ENCODE results near the gene HGFAC.

Gene HGFAC

GRCh38 chr4:3427134-3427476, 14.7 kb upstream of the HGFAC start:
- no peak for DNase-seq

DNA sequence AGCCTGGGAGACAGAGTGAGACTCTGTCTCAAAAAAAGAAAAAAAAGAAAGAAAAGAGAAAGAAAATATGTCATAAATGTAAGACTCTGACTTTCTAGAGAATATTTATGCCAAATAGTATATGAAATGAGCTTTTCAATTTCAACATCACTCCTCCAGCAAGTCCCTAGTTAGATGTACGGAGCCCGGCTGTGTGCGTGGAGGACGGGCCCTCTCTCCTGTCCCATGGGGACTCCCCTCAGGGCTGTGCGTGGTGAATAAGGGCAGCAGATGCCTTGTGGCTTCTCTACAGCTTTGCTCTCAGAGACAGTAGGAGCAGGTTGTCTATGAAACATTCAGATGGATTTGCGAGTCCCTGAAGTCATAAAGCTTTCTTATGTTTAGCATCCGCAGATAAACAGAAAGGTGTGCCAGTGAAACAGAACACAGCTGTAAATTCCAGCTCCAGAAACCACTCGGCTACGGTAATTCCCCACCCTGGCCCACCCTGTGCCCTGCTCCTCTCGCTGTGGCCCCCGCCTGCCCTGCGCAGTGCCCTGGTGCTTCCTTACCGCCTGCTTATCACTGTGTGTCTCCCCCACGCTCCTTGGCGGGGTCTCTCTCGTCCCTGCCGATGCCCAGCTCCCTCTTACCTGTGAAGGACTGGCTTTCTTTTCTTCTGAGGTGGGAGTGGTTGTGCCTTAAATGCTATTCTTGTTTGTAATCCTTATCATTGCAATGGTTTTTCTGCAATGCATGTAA, 13.9 kb upstream of the HGFAC start:
- DNase-seq, result no peak

DNA sequence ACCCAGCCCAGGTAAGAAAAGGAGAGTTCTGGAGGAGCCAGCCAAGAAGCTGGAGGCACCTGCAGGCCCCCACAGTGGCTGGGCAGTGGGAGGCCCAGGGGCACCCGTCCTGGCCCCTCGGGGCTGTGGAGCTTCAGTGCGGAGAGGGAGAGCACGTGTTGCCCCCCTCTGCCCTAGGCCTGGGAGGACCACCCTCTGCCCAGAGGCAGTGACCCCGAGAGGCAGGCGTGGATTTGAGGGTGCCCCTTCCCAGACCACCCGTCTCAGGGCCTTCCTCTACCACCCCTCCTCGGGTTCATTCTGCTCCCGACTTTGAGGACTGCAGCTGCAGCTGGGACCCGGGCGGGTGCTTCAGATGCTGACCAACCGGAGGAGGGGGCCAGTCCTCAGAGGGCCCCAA, 12.1 kb upstream of the HGFAC start:
- no peak for DNase-seq

DNA sequence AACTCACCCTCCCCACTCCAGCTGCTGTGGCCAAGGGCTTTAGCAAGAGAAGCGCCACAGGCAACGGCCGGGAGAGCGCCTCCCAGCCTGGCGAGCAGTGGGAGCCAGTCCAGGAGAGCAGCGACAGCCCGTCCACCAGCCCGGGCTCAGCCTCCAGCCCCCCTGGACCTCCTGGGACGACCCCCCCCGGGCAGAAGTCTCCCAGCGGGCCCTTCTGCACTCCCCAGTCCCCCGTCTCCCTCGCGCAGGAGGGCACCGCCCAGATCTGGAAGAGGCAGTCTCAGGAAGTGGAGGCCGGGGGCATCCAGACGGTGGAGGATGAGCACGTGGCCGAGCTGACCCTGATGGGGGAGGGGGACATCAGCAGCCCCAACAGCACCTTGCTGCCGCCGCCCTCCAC, 11.2 kb upstream of the HGFAC start:
- no peak for DNase-seq

DNA sequence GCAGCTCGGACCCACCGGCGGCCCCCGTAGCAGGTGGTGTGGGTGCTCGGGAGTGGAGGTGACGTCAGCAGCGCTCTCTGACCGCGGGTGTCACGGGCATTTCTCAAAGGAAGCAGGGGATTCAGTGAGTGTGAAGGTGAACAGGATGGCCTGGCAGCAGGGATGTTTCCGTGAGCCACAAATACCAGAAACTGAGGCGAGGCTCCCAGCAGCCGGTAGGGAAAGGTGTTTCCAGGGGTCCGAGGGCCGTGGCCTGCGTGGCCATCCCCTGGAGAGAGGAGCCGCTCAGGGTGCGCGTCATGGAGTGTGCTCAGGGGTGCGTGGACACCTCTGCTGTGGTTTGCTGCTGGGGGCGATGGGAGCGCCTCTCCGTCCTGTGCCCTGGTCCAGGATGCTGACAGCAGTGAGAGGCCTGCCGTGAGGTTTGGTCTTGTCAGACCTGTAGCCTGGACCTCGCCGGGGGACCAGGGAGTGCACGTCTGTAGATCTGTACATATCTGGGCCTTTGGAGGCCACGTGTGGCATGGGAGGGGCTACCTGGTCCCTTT, 10.2 kb upstream of the HGFAC start:
- no peak for DNase-seq

GRCh38 chr4:3432381-3432790, 9.4 kb upstream of the HGFAC start:
- no peak for DNase-seq

GRCh38 chr4:3433138-3433869, 8.5 kb upstream of the HGFAC start:
- DNase-seq, result no peak

GRCh38 chr4:3434881-3435685, 6.7 kb upstream of the HGFAC start:
- DNase-seq, result no peak

DNA sequence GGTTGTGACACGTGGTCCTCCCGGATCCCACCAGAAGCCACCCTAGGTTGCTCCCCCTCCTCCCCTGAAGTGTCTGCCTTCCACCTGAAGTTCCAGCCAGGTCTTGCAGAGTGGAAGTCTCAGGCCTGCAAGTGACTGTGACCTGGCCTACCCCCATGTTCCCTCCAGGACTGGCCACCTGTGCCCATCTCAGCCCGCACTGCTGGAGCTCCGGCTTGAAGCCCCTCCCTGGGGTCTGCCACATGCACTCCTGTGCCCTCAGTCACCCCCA, 6.1 kb upstream of the HGFAC start:
- no peak for DNase-seq

DNA sequence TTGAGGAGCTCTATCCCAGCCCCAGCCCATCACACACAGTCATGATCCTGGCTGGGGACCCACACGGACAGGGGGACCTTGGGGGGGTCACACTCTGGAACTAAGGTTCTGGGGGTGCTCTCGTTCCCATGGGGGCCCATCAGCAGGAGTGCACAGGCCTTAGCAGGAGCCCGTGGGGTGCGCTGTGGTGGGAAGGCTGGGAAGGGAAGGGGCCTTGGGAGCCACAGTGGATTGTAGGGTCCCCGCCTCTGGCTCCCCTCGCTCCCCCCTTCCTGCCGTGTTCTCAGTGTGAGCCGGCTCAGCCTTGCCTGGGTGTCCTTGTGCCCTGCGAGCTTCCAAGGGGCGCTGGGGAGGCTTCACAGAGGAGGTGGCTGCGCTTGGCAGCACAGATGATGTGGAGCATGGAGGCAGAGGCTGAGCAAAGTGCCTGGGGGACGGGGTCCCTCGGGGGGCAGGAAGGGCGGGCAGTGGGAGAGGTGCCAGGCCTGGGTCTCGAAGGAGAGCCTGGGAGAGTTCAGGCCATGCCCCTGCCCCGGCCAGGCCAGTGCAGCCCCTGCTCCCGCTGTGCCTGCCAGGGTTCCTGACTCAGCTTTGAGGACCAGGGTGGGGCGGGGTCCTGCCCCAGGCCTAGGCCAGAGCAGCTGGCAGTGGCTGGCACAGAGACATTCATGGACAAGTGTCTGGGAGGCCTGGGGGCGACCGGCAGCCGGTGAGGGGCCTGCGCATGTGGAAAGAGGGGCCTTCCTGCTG, 5.5 kb upstream of the HGFAC start:
- no peak for DNase-seq

- no peak for DNase-seq
These were observed 4.8 kb upstream of the HGFAC start for GRCh38 chr4:3436798-3437581.

DNA sequence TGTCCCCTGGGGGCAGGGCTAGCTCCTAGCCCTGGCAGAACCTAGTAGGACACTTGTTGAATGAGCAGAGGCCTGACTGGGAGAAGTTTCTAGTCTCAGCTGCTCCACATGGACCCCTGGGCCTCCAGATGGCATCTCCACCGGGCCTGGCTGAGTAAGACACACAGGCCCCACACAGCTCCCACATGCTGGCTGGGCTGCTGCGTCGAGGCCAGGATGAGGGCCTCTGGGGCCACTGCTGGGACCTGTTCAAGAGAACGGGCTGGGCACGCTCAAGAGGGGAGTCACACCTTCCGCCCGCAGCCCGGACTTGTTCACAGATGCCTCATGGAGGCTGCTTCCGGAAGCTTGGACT, 4.2 kb upstream of the HGFAC start:
- no peak for DNase-seq

DNA sequence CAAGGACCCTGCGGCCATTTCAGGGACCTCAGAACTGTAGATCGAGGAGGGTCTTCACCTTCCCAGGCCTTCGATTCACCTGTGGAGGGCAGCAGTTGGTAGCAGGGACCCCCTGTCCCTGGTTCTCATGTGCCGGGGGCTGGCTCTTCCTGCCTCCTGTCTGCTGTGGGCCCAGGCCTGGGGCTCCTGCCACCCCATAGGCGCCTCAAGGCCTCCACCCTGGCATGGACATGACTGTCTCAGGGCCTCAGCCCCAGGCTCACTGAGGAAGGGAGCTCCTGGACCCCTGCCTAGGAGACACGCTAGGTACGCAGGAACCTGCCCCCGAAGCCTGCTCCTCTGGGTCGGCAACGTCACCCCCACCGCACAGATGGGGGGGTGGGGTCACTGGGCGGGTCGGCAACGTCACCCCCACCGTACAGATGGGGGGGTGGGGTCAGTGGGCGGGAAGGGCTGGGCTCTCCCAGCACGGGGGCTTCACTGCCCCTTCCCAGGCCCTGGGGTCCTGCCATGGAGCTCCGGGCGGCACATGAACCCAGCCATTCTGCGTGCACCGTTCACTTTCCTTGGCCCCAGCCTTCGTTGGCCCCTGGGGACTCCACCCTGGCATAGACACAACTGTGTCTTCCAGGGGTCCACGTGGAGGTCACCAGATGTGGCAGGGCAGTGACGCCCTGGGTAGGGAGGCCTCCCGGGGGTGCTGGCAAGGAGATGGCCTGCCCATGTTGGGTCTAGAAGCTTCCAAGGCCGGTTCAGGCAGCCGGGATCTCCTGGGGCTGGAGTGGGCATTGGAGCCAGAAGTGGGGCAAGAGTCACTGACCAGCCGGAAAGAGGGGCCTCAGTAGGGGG, 3.5 kb upstream of the HGFAC start:
- DNase-seq, result no peak

GRCh38 chr4:3438847-3439180, 3.0 kb upstream of the HGFAC start:
- DNase-seq, result no peak

GRCh38 chr4:3439391-3439790, 2.4 kb upstream of the HGFAC start:
- no peak for DNase-seq

DNA sequence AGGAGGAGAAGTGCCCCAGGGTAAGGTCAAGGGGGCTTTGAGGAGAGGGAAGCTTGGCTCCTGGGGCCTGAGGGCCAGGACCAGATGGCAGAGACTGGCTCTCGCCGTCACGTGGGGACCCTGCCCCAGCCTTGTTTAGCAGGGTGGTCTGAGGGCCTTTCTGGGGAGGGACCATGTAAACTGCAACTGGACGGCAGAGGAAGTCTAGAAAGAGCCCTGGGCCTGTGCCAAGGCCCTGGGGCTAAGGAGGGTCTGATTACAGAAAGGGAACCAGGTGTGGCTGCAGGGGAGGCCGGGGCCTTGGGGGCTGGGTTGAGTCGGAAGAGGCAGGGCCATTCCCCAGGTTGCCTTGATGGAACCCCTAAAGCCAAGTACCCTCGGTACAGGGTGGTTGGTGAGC, 1.8 kb upstream of the HGFAC start:
- DNase-seq, result no peak

DNA sequence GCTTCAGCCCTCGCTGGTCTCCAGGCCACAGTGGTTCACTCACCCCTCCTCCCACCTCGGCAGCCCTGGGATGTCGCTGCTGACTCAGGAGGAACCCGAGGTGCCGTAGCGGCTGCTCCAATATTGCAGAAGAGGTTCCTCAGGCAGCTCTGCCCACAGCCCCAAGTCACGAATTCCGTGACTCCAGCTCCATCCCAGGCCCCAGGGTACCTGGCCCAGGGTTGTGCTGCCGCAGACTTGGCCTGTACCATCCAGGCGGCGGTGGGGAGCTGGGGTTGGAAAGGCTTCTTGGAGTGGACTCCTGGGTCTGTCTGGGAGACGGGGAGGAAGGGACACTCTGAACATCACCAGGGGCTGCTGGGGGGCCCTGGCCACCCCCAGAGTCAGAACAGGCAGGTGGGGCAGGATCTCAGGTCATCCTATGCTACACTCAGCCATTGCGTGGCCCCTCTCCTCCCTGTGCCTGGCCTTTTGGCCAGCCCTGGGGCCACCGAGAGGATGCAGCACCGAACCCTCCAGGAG, 728 bp upstream of the HGFAC start:
- DNase-seq, result no peak

DNA sequence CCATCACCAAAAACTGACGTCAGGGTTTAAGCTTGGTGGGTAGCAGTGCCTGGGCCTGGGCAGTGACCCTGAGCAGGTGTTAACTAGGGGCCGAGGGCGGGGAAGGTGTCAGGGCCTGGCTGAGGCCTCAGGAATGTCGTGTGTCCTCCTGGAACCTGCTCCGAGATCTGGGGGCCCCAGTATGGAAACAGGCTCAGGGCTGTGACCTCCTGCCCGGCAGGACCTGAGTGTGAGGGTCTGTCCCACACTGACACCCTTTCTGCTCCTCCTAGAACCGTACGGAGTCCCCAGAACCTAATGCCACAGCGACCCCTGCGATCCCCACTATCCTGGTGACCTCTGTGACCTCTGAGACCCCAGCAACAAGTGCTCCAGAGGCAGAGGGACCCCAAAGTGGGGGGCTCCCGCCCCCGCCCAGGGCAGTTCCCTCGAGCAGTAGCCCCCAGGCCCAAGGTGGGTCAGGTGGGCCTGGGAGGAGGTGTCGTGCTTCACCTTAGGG, 741 bp downstream of the HGFAC start:
- no peak for DNase-seq

DNA sequence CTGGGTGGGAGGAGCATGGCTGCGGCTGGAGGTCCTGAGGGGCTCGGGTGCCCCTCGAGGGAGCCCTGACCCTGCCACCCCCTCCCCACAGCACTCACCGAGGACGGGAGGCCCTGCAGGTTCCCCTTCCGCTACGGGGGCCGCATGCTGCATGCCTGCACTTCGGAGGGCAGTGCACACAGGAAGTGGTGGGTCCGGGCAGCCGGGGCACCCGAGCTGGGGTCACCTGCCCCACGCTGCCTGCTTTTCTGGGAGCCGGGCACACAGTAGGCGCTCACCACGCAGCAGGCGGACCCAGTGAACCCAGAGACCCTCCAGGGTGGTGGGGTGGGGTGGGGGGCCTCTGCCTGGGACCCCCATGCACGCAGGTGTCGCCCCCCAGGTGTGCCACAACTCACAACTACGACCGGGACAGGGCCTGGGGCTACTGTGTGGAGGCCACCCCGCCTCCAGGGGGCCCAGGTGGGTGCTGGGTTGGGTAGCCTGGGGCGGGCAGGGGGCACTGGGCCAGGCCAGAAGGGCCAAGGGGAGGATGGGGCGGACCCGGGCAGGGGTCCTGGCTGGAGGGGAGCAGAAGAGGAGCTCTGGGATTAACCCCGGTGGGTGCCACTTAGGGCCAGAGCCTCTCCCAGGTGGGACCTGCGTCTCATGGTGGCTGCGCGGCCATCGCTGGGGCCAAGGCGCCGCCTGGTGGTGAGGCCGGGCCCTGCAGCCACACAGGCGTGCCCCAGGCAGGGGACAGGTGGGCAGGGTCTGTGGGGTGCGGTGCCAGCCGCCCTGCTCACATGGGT, 1.4 kb downstream of the HGFAC start:
- no peak for DNase-seq

DNA sequence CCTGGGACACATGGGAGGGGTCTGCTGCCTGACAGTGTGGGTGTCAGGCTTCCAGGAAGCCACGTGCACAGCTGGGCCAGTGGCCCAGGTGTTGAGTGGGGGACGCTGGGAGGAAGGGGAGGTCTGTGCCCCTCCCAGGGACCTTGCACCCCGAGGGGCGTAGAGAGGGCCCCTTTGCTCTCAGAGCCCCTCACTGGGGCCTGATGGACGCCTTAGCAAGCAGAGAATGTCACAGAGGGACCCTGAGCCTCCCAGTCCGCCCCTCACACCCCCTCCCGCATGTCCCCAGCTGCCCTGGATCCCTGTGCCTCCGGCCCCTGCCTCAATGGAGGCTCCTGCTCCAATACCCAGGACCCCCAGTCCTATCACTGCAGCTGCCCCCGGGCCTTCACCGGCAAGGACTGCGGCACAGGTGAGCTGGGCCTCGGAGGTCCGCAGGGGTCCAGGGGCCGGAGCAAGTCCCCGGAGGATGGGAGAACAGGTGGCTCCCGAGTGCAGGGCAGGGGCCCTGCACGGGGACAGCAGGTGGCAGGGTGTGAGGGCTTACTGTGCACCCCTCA, 2.1 kb downstream of the HGFAC start:
- DNase-seq, result no peak
